ENCODE data around the gene RAB27A.
A peak's percentile ranks its signal among the peaks of the same experiment; 100 is the strongest.
"Not testable (repeated sequence)": the region's sequence is repeated elsewhere in the genome, so short reads cannot be mapped to it uniquely, and the experiment has no call there.

The RAB27A gene

DNA sequence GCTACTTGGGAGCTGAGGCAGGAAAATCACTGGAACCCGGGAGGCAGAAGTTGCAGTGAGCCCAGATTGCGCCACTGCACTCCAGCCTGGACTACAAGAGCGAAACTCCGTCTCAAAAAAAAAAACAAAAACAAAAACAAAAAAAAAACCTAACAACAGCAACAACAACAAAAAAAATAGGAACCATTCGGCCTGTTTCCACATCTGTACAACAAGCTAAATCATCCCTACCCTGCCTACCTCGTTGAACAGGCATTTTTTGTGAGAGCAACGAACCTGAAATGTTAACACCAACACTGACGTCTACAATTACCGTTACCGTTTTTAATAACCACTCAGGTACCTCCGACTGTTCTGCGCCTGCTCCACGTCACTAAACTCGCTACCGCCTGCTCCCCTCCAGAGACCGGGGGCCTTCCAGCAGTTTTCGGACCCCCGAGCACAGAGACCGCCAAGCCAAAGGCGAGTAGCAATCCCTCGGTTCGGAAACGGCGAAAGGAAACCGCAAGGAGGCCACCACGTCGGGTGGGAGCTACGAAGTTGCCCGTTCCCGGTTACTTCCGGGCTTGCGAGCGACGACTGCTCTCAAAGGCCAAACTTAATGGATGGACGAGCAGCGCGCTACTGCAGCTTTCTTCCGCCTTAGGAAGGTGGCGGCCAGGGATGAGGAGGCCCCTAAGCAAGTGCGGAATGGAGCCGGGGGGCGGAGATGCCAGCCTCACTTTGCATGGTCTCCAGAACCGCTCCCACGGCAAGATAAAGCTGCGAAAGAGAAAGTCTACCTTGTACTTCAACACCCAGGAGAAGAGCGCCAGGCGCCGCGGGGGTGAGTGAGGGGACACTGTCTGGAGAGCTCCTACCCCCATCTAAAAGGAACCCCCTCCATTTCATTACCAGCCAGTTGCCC is 29.2 kb upstream of the RAB27A start, which contains the start of the genes PIGB and PIGBOS1:
Gene PIGB (plus strand): TSS at position 635 of the 907 bp plus-strand sequence. CDS start 29 bp downstream, at position 664.
Gene PIGBOS1 (minus strand): TSS at position 536 of the 907 bp plus-strand sequence. CDS start 1,331 bp downstream, outside the sequence.
- DNase-seq = peak; percentile 90
- H3K4me3 ChIP-seq (ENCODE audit: low read length) = peak within 1 kb of the TSS; percentile 74
- peak within 1 kb of the TSS; percentile 55 for H2AFZ ChIP-seq (ENCODE audit: low read length)
- H3K4me2 ChIP-seq (ENCODE audit: low read depth, low read length) = peak within 1 kb of the TSS; percentile 80
- H3K4me1 ChIP-seq (ENCODE audit: low read length) = peaks cover 3% of the 10 kb centered on the region; the same call in 1 of the 2 replicates
- H3K9me2 ChIP-seq (replicated peaks; ENCODE audit: insufficient read depth, low read length) = no peaks in the 10 kb centered on the region
- H3K9me3 ChIP-seq (replicated peaks; ENCODE audit: insufficient read depth, low read length) = no peaks in the 10 kb centered on the region
- H3K9ac ChIP-seq (ENCODE audit: low read length) = peak within 1 kb of the TSS; percentile 83
- TF ChIP-seq EZH2 (optimal IDR thresholded peaks at IDR 0.05; ENCODE audit: low read depth, low read length) = no peak
- TF ChIP-seq EZH2phosphoT487 (IDR thresholded peaks at IDR 0.05; ENCODE audit: low read length) = no peak
- TF ChIP-seq, protein P1, sequence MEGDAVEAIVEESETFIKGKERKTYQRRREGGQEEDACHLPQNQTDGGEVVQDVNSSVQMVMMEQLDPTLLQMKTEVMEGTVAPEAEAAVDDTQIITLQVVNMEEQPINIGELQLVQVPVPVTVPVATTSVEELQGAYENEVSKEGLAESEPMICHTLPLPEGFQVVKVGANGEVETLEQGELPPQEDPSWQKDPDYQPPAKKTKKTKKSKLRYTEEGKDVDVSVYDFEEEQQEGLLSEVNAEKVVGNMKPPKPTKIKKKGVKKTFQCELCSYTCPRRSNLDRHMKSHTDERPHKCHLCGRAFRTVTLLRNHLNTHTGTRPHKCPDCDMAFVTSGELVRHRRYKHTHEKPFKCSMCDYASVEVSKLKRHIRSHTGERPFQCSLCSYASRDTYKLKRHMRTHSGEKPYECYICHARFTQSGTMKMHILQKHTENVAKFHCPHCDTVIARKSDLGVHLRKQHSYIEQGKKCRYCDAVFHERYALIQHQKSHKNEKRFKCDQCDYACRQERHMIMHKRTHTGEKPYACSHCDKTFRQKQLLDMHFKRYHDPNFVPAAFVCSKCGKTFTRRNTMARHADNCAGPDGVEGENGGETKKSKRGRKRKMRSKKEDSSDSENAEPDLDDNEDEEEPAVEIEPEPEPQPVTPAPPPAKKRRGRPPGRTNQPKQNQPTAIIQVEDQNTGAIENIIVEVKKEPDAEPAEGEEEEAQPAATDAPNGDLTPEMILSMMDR (IDR thresholded peaks at IDR 0.05; ENCODE audit: low read length) = no peak
- H4K20me1 ChIP-seq (ENCODE audit: insufficient read depth, low read length) = no peaks in the 10 kb centered on the region
- H3K36me3 ChIP-seq (replicated peaks; ENCODE audit: insufficient read depth, low read length) = no peaks in the 10 kb centered on the region
- peaks cover 43% of the 10 kb centered on the region for H3K79me2 ChIP-seq (ENCODE audit: low read length)
- H3K27me3 ChIP-seq (replicated peaks; ENCODE audit: insufficient read depth, low read length) = no peaks in the 10 kb centered on the region
- H3K27ac ChIP-seq (ENCODE audit: low read length) = peak within 1 kb of the TSS; percentile 78
- H3F3A ChIP-seq (ENCODE audit: insufficient read depth, low read length) = peaks cover 16% of the 10 kb centered on the region; the same call in 1 of the 2 replicates

DNA sequence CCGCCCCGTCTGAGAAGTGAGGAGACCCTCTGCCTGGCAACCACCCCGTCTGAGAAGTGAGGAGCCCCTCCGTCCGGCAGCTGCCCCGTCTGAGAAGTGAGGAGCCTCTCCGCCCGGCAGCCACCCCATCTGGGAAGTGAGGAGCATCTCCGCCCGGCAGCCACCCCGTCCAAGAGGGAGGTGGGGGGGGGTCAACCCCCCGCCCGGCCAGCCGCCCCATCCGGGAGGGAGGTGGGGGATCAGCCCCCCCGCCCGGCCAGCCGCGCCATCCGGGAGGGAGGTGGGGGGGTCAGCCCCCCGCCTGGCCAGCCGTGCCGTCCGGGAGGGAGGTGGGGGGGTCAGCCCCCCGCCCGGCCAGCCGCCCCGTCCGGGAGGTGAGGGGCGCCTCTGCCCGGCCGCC is 13.2 kb upstream of the RAB27A start:
- H3K9me2 ChIP-seq (replicated peaks; ENCODE audit: insufficient read depth, low read length); DNase-seq; H3K4me1 ChIP-seq (ENCODE audit: low read length); H3K79me2 ChIP-seq (ENCODE audit: low read length); H3K9ac ChIP-seq (ENCODE audit: low read length); H3F3A ChIP-seq (ENCODE audit: insufficient read depth, low read length); H3K27ac ChIP-seq (ENCODE audit: low read length); H3K4me2 ChIP-seq (ENCODE audit: low read depth, low read length); H3K4me3 ChIP-seq (ENCODE audit: low read length); H4K20me1 ChIP-seq (ENCODE audit: insufficient read depth, low read length); H3K27me3 ChIP-seq (replicated peaks; ENCODE audit: insufficient read depth, low read length); H2AFZ ChIP-seq (ENCODE audit: low read length); H3K36me3 ChIP-seq (replicated peaks; ENCODE audit: insufficient read depth, low read length); H3K9me3 ChIP-seq (replicated peaks; ENCODE audit: insufficient read depth, low read length): not testable (repeated sequence)

DNA sequence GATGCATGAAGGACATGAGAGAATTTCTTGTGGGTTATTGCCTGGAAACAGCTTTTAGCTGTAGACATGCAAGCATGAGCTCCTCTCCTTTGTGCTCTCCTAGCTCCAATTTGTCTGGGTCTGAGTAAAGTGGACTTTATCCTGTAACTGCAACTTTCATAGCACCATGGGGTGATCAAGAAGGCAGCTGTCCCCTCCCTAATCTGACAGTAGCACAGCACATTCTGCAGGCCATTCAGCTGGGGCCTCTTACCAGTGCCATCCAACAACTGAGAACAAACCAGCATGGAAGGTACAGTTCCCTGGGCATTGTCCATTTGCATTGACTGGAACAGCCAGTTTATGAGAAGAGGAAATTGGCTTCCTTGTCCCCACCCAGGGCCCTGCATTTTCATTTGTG is 7.7 kb upstream of the RAB27A start:
- no peaks in the 10 kb centered on the region for H3K79me2 ChIP-seq (ENCODE audit: low read length)
- TF ChIP-seq, protein P1 (IDR thresholded peaks at IDR 0.05; ENCODE audit: low read length) = no peak
- TF ChIP-seq EZH2phosphoT487 (IDR thresholded peaks at IDR 0.05; ENCODE audit: low read length) (no peak), EZH2 (optimal IDR thresholded peaks at IDR 0.05; ENCODE audit: low read depth, low read length) (no peak)
- H3K4me2 ChIP-seq (ENCODE audit: low read depth, low read length) = no peak overlapping the region
- H3K4me3 ChIP-seq (ENCODE audit: low read length) = no peak overlapping the region
- no peaks in the 10 kb centered on the region for H3F3A ChIP-seq (ENCODE audit: insufficient read depth, low read length)
- H4K20me1 ChIP-seq (ENCODE audit: insufficient read depth, low read length) = no peaks in the 10 kb centered on the region
- no peaks in the 10 kb centered on the region for H3K36me3 ChIP-seq (replicated peaks; ENCODE audit: insufficient read depth, low read length)
- no peak overlapping the region for H3K27ac ChIP-seq (ENCODE audit: low read length)
- no peak for DNase-seq
- H3K27me3 ChIP-seq (replicated peaks; ENCODE audit: insufficient read depth, low read length) = no peaks in the 10 kb centered on the region
- no peak overlapping the region for H3K9ac ChIP-seq (ENCODE audit: low read length)
- no peak overlapping the region for H2AFZ ChIP-seq (ENCODE audit: low read length)
- H3K9me3 ChIP-seq (replicated peaks; ENCODE audit: insufficient read depth, low read length) = no peaks in the 10 kb centered on the region
- H3K4me1 ChIP-seq (ENCODE audit: low read length) = no peaks in the 10 kb centered on the region
- no peaks in the 10 kb centered on the region for H3K9me2 ChIP-seq (replicated peaks; ENCODE audit: insufficient read depth, low read length)
